K562 (cell line): ENCODE measurements around the gene FERMT3. TPM values are rescaled to one million over a fixed set of nuclear protein-coding genes. Genes with fewer than 3 reads are reported as not detected.

ENCODE experiments used
- CHCHD3 ChIP-seq: fragments of 250-450 bp; sonication (Bioruptor Pico); IDR thresholded peaks from 2 replicates; pipeline ENCODE4 v2.1.2; 2022; ENCODE audit warnings: mild to moderate bottlenecking
- DPF2 ChIP-seq: fragments of 450-650 bp; IDR thresholded peaks from 2 replicates; pipeline ENCODE4 v1.6.1; 2016
- ETV1 ChIP-seq: fragments of 450-650 bp; conservative IDR thresholded peaks from 2 replicates; pipeline ENCODE4 v1.6.1; 2016; ENCODE audit warnings: missing genetic modification characterization, control low read depth, low read depth, missing compliant biosample characterization
- HEY1 ChIP-seq: fragments of 250-450 bp; sonication (Bioruptor Pico); IDR thresholded peaks from 2 replicates; pipeline ENCODE4 v1.5.0; 2020; ENCODE audit warnings: mild to moderate bottlenecking, moderate library complexity, borderline replicate concordance
- KLF10 ChIP-seq: fragments of 250-450 bp; sonication (Bioruptor Pico); IDR thresholded peaks from 2 replicates; pipeline ENCODE4 v1.6.1; 2021; ENCODE audit warnings: matching md5 sums
- MTF1 ChIP-seq: fragments of 250-450 bp; sonication (Bioruptor Pico); IDR thresholded peaks from 2 replicates; pipeline ENCODE4 v1.9.0; 2021; ENCODE audit warnings: moderate library complexity, mild to moderate bottlenecking, inconsistent platforms, borderline replicate concordance
- NFRKB ChIP-seq: fragments of 450-650 bp; IDR thresholded peaks from 2 replicates; pipeline ENCODE4 v1.6.1; 2016; ENCODE audit warnings: low read depth
- PML ChIP-seq: IDR thresholded peaks from 2 replicates; pipeline ENCODE4 v1.6.1; 2012; ENCODE audit warnings: low read length, inconsistent platforms
- ZC3H11A ChIP-seq: IDR thresholded peaks from 2 replicates; pipeline ENCODE4 v1.6.1; 2012; ENCODE audit warnings: low read depth, low read length, improper control_type of control experiment
- ZC3H8 ChIP-seq: fragments of 450-650 bp; IDR thresholded peaks from 2 replicates; pipeline ENCODE4 v1.6.1; 2017
- ZNF518B ChIP-seq: fragments of 250-450 bp; sonication (Bioruptor Pico); IDR thresholded peaks from 2 replicates; pipeline ENCODE4 v1.5.0; 2021; ENCODE audit warnings: mild to moderate bottlenecking, moderate library complexity
- polyA plus RNA-seq, 8 experiments: library from polyadenylated mRNA; depleted of rRNA in 4 of 8; stranded (reverse) in 5 of 8; unstranded in 3 of 8; fragments of >200 nt; fragmentation: Nextera tagmentation in 2 of 8; fragmentation: Illumina TruSeq in 1 of 8; extraction: Ambion mirVana in 2 of 8; extraction: Trizol in 1 of 8; gene quantifications; 2 replicates each; pipeline versions ENCODE4 v1.2.1 to v1.2.3, GENCODE V29; 2011 to 2014; ENCODE audit warnings: inconsistent platforms in 1 of 8, missing spikeins in 1 of 8
- total RNA-seq, 7 experiments: library from RNA; depleted of rRNA in 6 of 7; stranded (reverse); fragments of >200 nt in 6 of 7; fragmentation: Illumina TruSeq in 2 of 7; extraction: Trizol in 2 of 7; gene quantifications; 2 replicates each; pipeline versions ENCODE4 v1.2.1 to v1.2.3, GENCODE V29; 2011 to 2021; ENCODE audit warnings: low replicate concordance in 1 of 7
- TF ChIP-seq, protein P1 (sequence below), 2 experiments: fragments of 450-650 bp in 1 of 2; IDR thresholded peaks; 2 replicates each; pipeline ENCODE4 v1.6.1; 2011 to 2017; ENCODE audit warnings: low read depth in 2 of 2, antibody characterized with exemption in 1 of 2, borderline replicate concordance in 1 of 2, low read length in 1 of 2, mild to moderate bottlenecking in 1 of 2, mixed read lengths in 1 of 2; ENCODE audit not compliant: control insufficient read depth in 1 of 2
- TF ChIP-seq, protein P2 (sequence below): sonication (generic); formaldehyde crosslinking; IDR thresholded peaks from 2 replicates; pipeline ENCODE4 v1.8.0; 2022; ENCODE audit warnings: mild to moderate bottlenecking, missing genetic modification reagents
- TF ChIP-seq, protein P3 (sequence below): fragments of 250-450 bp; sonication (Bioruptor Pico); IDR thresholded peaks from 2 replicates; pipeline ENCODE4 v1.4.0; 2020

The FERMT3 gene
- total and polyA plus RNA-seq, 9 of the 15 experiments (the other 6 are each of a cell fraction or from before 2014, with no cell fraction given): 3.2 to 275 (median 79.7) TPM

- no peak for TF ChIP-seq ZNF518B
- TF ChIP-seq, protein P1, sequence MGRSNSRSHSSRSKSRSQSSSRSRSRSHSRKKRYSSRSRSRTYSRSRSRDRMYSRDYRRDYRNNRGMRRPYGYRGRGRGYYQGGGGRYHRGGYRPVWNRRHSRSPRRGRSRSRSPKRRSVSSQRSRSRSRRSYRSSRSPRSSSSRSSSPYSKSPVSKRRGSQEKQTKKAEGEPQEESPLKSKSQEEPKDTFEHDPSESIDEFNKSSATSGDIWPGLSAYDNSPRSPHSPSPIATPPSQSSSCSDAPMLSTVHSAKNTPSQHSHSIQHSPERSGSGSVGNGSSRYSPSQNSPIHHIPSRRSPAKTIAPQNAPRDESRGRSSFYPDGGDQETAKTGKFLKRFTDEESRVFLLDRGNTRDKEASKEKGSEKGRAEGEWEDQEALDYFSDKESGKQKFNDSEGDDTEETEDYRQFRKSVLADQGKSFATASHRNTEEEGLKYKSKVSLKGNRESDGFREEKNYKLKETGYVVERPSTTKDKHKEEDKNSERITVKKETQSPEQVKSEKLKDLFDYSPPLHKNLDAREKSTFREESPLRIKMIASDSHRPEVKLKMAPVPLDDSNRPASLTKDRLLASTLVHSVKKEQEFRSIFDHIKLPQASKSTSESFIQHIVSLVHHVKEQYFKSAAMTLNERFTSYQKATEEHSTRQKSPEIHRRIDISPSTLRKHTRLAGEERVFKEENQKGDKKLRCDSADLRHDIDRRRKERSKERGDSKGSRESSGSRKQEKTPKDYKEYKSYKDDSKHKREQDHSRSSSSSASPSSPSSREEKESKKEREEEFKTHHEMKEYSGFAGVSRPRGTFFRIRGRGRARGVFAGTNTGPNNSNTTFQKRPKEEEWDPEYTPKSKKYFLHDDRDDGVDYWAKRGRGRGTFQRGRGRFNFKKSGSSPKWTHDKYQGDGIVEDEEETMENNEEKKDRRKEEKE (IDR thresholded peaks at IDR 0.05; ENCODE audit: borderline replicate concordance in 1 of 2, control insufficient read depth in 1 of 2, low read depth in 2 of 2, low read length in 1 of 2): 0 out of 4 replicates have a peak, but pooled peaks of 1 of the 2 experiments have one; percentile 68
- TF ChIP-seq DPF2: peak; percentile 86
- TF ChIP-seq, protein P2, sequence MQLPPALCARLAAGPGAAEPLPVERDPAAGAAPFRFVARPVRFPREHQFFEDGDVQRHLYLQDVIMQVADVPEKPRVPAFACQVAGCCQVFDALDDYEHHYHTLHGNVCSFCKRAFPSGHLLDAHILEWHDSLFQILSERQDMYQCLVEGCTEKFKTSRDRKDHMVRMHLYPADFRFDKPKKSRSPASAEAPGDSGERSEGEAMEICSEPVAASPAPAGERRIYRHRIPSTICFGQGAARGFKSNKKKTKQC: peak; percentile 31; the same call in 1 of the 2 replicates
- no peak for TF ChIP-seq ZC3H11A
- TF ChIP-seq, protein P3, sequence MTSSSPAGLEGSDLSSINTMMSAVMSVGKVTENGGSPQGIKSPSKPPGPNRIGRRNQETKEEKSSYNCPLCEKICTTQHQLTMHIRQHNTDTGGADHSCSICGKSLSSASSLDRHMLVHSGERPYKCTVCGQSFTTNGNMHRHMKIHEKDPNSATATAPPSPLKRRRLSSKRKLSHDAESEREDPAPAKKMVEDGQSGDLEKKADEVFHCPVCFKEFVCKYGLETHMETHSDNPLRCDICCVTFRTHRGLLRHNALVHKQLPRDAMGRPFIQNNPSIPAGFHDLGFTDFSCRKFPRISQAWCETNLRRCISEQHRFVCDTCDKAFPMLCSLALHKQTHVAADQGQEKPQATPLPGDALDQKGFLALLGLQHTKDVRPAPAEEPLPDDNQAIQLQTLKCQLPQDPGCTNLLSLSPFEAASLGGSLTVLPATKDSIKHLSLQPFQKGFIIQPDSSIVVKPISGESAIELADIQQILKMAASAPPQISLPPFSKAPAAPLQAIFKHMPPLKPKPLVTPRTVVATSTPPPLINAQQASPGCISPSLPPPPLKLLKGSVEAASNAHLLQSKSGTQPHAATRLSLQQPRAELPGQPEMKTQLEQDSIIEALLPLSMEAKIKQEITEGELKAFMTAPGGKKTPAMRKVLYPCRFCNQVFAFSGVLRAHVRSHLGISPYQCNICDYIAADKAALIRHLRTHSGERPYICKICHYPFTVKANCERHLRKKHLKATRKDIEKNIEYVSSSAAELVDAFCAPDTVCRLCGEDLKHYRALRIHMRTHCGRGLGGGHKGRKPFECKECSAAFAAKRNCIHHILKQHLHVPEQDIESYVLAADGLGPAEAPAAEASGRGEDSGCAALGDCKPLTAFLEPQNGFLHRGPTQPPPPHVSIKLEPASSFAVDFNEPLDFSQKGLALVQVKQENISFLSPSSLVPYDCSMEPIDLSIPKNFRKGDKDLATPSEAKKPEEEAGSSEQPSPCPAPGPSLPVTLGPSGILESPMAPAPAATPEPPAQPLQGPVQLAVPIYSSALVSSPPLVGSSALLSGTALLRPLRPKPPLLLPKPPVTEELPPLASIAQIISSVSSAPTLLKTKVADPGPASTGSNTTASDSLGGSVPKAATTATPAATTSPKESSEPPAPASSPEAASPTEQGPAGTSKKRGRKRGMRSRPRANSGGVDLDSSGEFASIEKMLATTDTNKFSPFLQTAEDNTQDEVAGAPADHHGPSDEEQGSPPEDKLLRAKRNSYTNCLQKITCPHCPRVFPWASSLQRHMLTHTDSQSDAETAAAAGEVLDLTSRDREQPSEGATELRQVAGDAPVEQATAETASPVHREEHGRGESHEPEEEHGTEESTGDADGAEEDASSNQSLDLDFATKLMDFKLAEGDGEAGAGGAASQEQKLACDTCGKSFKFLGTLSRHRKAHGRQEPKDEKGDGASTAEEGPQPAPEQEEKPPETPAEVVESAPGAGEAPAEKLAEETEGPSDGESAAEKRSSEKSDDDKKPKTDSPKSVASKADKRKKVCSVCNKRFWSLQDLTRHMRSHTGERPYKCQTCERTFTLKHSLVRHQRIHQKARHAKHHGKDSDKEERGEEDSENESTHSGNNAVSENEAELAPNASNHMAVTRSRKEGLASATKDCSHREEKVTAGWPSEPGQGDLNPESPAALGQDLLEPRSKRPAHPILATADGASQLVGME (CRISPR knock-in tag): no peak
- no peak for TF ChIP-seq KLF10 (CRISPR knock-in tag)
- TF ChIP-seq MTF1 (CRISPR knock-in tag): no peak
- TF ChIP-seq NFRKB: peak; percentile 93; the same call in 1 of the 2 replicates
- no peak for TF ChIP-seq HEY1 (CRISPR knock-in tag)
- peak; percentile 76 for TF ChIP-seq PML
- no peak for TF ChIP-seq ZC3H8
- no peak for TF ChIP-seq CHCHD3 (CRISPR knock-in tag)
- peak; percentile 93 for TF ChIP-seq ETV1 (tag)
These were observed 950 bp downstream of the FERMT3 start (continued) for GRCh38 chr11:64207256-64208085.
